ENCODE results near the gene SF1. TPM values are rescaled to one million over a fixed set of nuclear protein-coding genes. Genes with fewer than 3 reads are reported as not detected.

SF1 gene
- total RNA-seq, 2 donors from 2014 or later = 196 to 213 TPM

DNA sequence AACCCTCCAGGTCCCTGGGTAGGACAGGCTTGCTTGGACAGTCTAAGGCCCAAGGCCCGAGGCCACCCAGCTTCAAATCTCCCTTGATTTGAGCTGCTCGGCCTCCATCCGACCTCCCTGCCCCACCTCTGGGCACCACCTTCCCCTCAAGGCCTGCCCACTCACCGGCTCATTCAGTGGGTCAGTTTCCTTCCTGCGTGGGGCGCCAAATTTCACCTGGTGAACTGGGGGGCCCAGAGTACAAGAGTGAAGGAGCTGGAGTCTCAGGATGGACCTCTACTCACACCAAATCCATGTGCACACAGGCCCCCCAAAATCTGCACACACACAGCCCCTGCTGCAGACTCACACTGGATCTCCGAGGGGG lies 20.9 kb upstream of the SF1 start:
- Histone ChIP-seq H3K4me1 (peaks cover 0 to 21% of the 10 kb centered on the region in 2 donors), H3K27ac (no peak overlapping the region), H3K4me3 (no peak overlapping the region), H3K36me3 (peaks cover 13% of the 10 kb centered on the region), H3K9me3 (no peaks in the 10 kb centered on the region), H3K27me3 (no peaks in the 10 kb centered on the region)
- no peak for DNase-seq (ENCODE audit: low spot score)
- TF ChIP-seq, protein P1, sequence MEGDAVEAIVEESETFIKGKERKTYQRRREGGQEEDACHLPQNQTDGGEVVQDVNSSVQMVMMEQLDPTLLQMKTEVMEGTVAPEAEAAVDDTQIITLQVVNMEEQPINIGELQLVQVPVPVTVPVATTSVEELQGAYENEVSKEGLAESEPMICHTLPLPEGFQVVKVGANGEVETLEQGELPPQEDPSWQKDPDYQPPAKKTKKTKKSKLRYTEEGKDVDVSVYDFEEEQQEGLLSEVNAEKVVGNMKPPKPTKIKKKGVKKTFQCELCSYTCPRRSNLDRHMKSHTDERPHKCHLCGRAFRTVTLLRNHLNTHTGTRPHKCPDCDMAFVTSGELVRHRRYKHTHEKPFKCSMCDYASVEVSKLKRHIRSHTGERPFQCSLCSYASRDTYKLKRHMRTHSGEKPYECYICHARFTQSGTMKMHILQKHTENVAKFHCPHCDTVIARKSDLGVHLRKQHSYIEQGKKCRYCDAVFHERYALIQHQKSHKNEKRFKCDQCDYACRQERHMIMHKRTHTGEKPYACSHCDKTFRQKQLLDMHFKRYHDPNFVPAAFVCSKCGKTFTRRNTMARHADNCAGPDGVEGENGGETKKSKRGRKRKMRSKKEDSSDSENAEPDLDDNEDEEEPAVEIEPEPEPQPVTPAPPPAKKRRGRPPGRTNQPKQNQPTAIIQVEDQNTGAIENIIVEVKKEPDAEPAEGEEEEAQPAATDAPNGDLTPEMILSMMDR (IDR thresholded peaks at IDR 0.05) = no peak

DNA sequence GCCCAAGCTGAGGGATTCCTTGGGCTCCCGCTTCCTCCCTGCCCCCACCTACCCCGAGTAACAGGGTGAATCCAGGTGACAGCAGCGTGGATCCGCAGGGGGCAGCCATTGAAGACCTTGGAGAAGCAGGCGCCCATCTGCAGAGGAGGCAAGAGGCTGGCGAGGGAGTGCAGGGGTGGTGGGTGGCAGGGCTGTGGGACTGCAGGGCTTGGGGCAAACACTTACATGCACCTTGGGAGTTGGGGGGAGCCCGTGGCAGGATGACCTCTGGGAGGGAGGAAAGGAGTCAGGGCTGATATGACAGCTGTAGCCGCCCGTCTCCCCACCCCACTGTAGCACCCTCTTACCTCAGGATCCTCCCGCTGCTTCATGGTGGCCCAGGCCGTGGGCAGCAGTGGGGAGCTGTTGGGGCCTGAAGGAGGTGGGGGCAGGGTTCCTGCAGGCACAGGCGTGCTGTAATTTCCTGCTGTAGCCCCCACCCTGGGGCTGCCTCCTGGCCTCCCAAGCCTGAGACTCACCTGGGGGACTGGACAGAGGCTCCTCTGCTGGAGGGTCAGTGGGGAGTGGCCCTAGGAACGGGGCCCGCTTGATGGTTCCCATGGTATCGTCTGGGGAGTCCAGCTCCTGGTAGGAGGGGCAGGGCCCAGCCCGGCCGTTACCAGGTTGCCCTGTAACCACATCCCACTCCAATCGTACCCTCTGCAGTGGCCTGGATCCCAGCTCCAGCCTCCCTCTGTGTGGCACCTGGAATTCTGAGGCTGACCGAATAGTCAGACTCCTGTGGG lies 18.6 kb upstream of the SF1 start:
- Histone ChIP-seq H3K36me3 (peaks cover 18% of the 10 kb centered on the region), H3K27ac (no peak overlapping the region), H3K4me3 (no peak overlapping the region)

DNA sequence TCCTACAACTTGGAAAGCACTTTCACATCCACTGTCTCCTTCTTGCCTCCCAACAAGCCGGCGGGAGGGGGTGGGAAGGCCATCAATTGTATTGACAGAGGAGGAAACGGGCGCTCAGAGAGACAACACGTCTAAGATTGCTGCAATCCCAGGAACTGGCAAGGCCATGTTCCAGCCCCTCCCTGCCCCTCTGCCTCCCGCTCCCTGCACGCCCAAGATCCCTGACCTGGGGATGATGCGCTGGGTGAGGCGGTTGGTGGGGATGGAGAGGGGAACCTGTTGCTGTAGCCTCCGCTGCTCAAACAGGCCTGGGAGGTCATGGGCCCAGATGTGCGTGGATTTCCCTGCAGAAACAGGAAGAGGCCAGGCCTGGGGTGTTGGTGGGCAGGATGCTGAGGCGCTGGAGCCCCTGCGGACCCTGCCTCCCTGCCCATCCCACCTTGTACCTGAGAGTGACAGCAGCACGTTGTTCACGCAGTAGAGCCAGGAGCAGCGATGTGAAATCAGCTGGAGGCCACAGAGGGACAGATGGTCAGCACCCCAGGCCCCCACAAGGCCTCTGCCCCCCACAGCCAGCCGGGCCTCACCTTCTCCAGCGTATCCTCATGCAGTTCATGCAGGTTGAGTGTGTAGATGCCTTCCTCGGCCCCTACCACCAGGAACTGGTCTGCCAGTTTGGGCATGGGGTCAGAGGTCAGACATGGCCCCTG lies 17.9 kb upstream of the SF1 start:
- Histone ChIP-seq H3K27me3 (no peaks in the 10 kb centered on the region), H3K4me1 (no peaks in the 10 kb centered on the region), H3K9me3 (no peaks in the 10 kb centered on the region), H3K4me3 (no peak overlapping the region), H3K36me3 (peaks cover 25% of the 10 kb centered on the region), H3K27ac (no peak overlapping the region)
- no peak for DNase-seq (ENCODE audit: low spot score)
- TF ChIP-seq, protein P1 (IDR thresholded peaks at IDR 0.05) = no peak

More for the DNA sequence above, 18.6 kb upstream of the SF1 start:
- no peak for DNase-seq (ENCODE audit: low spot score)
- peaks cover 0 to 7% of the 10 kb centered on the region in 2 donors for H3K4me1 ChIP-seq
- TF ChIP-seq, protein P1 (IDR thresholded peaks at IDR 0.05) = no peak
- no peaks in the 10 kb centered on the region for H3K9me3 ChIP-seq
- no peaks in the 10 kb centered on the region for H3K27me3 ChIP-seq

DNA sequence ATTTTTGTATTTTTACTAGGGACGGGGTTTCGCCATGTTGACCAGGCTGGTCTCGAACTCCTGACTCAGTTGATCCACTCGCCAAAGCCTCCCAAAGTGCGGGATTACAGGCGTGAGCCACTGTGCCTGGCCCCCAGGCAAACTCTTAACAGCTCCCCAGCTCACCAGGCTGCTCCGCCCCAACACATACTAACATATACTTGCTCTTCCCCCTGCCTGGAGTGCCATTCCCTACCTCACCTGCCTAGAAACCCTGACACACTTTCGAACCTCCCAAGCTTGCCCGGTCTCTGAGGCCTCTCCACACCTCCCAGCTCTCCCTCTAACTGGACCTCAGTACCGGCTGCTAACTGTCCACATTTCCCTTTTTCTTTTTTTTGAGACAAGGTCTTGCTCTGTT lies 16.2 kb upstream of the SF1 start:
- H3K4me3 ChIP-seq = no peak overlapping the region
- no peaks in the 10 kb centered on the region for H3K27me3 ChIP-seq
- H3K4me1 ChIP-seq = no peaks in the 10 kb centered on the region
- peaks cover 36% of the 10 kb centered on the region for H3K36me3 ChIP-seq
- TF ChIP-seq, protein P1 (IDR thresholded peaks at IDR 0.05) = no peak
- H3K9me3 ChIP-seq = no peaks in the 10 kb centered on the region
- no peak for DNase-seq (ENCODE audit: low spot score)
- H3K27ac ChIP-seq = no peak overlapping the region

DNA sequence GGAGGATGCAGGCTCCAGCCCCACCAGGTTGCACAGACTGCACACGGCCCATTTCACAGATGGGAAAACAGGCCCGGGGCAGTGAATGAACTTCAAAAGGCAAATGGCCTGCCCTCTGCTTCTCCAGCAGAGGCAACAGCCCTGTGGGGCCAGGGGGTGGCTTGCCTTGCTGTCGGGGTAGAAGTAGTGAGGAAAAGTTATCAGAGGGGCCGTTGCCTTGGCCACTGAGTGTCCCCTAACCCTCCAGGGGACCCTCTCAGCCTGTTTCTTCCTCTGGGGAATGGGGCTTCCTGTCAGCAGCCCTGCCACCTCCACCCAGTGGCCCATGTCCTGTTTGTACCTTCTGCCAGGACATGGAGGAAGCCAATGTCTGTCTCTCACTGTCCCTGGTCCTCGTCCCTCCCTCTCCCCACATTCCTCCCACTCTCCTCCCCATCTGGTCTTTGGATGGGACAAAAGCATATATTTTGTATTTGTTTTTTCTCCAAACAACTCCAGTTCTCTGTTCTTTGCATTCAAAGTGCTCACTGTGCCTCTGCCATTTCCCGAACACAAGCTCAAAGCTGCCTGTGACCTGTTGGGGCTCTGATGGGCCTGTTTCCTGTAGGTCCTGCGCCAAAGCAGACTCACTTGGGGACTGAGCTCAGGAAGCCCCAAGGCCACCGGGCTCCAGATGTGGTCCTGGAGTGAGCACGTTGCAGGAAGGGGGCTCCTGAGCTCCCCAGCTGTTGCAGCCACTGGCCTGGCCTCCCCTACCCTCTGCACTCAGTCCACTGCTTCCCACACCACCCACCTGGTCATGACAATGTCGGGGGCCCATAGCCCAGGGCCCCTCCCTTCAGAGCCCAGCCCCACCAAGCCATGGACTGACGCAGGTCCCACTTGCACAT lies 15.2 kb upstream of the SF1 start:
- H3K27me3 ChIP-seq = no peaks in the 10 kb centered on the region
- peaks cover 41% of the 10 kb centered on the region for H3K36me3 ChIP-seq
- H3K4me3 ChIP-seq = no peak overlapping the region
- H3K27ac ChIP-seq = no peak overlapping the region
- no peak for DNase-seq (ENCODE audit: low spot score)
- TF ChIP-seq, protein P1 (IDR thresholded peaks at IDR 0.05) = no peak
- H3K9me3 ChIP-seq = no peaks in the 10 kb centered on the region
- H3K4me1 ChIP-seq = no peaks in the 10 kb centered on the region
